Endothelial cell of umbilical vein (primary cell): Measurements from ENCODE around the gene SSH2. TPM values are rescaled to one million over a fixed set of nuclear protein-coding genes. Genes with fewer than 3 reads are reported as not detected.
"Not testable (repeated sequence)": the region's sequence is repeated elsewhere in the genome, so short reads cannot be mapped to it uniquely, and the experiment has no call there.

ENCODE experiments used
- BruUV-seq: library from RNA; stranded (reverse); fragments of 400-500 nt; replicated peaks from 2 replicates; lab custom pipeline; 2021; lab: Mats Ljungman, UMichigan
- CTCF ChIA-PET: fragments of 300-600, 350-600 bp; sonication (Branson Sonifier 250); formaldehyde crosslinking; loops from one replicate; lab custom pipeline; 2021; ENCODE audit warnings: antibody characterized with exemption, inconsistent platforms; lab: Charles Lee
- POLR2A ChIA-PET: fragments of 300-600, 350-600 bp; sonication (Branson Sonifier 250); formaldehyde crosslinking; loops from one replicate; lab custom pipeline; 2021; ENCODE audit warnings: antibody characterized with exemption, inconsistent platforms; lab: Charles Lee
- DNase-seq: peaks from one replicate; pipeline ENCODE4 v3.0.0-alpha.2; 2011; ENCODE audit warnings: low read depth, low spot score
- FAIRE-seq: peaks from 2 replicates; lab custom pipeline; 2011; peaks lifted over from hg19 to GRCh38; lab: Jason Lieb, UNC
- H2AFZ ChIP-seq: 2 replicates; pipeline ENCODE4 v1.6.0; 2012; ENCODE audit warnings: low read depth, low read length, control low read depth, inconsistent platforms
- H3K27ac ChIP-seq: 2 replicates; pipeline ENCODE4 v1.5.1; 2011; ENCODE audit warnings: low read depth, mild to moderate bottlenecking, control low read depth, low read length, moderate library complexity; ENCODE audit not compliant: insufficient read depth
- H3K27me3 ChIP-seq, 2 experiments: 2 replicates each; pipeline versions ENCODE4 v1.6.0 to v1.6.1; 2011; ENCODE audit warnings: low read length in 2 of 2, mixed read lengths in 1 of 2; ENCODE audit not compliant: control insufficient read depth in 2 of 2, insufficient read depth in 2 of 2
- H3K36me3 ChIP-seq, 2 experiments: 2 replicates in 1 of 2; 3 replicates in 1 of 2; pipeline ENCODE4 v1.5.1; 2011; ENCODE audit warnings: low read length in 2 of 2, mild to moderate bottlenecking in 1 of 2, moderate library complexity in 1 of 2; ENCODE audit not compliant: control insufficient read depth in 2 of 2, insufficient read depth in 2 of 2; ENCODE audit errors: extremely low read depth in 1 of 2
- H3K4me1 ChIP-seq: 3 replicates; pipeline ENCODE4 v1.5.1; 2011; ENCODE audit warnings: mild to moderate bottlenecking, low read length; ENCODE audit not compliant: control insufficient read depth, insufficient read depth; ENCODE audit errors: extremely low read depth
- H3K4me2 ChIP-seq: 2 replicates; pipeline ENCODE4 v1.6.1; 2011; ENCODE audit warnings: low read length, control low read depth, mixed read lengths; ENCODE audit not compliant: insufficient read depth
- H3K4me3 ChIP-seq, 3 experiments: fragments of 200-600 bp in 1 of 3; sonication (generic), shearing (Covaris generic) in 1 of 3; replicated peaks in 1 of 3; 2 replicates each; pipeline ENCODE4 v1.5.1; 2011 to 2016; ENCODE audit warnings: control low read depth in 3 of 3, low read length in 3 of 3, mild to moderate bottlenecking in 2 of 3, inconsistent platforms in 1 of 3, low read depth in 1 of 3, moderate library complexity in 1 of 3; ENCODE audit not compliant: insufficient read depth in 1 of 3
- H3K79me2 ChIP-seq: 2 replicates; pipeline ENCODE4 v1.6.0; 2012; ENCODE audit warnings: low read length, inconsistent platforms; ENCODE audit not compliant: control insufficient read depth, insufficient read depth
- H3K9ac ChIP-seq: replicated peaks from 2 replicates; pipeline ENCODE3; 2011; ENCODE audit warnings: low read length, control low read depth; ENCODE audit not compliant: insufficient read depth; ENCODE audit errors: extremely low read depth
- H3K9me1 ChIP-seq: replicated peaks from 3 replicates; pipeline ENCODE4 v1.6.0; 2011; ENCODE audit warnings: mild to moderate bottlenecking, low read length; ENCODE audit not compliant: control insufficient read depth, insufficient read depth; ENCODE audit errors: extremely low read depth
- H3K9me3 ChIP-seq: replicated peaks from 2 replicates; pipeline ENCODE4 v1.5.1; 2012; ENCODE audit warnings: low read length, inconsistent platforms; ENCODE audit not compliant: control insufficient read depth, insufficient read depth
- H4K20me1 ChIP-seq: replicated peaks from 2 replicates; pipeline ENCODE3; 2011; ENCODE audit warnings: mild to moderate bottlenecking, low read length; ENCODE audit not compliant: control insufficient read depth, insufficient read depth; ENCODE audit errors: extremely low read depth
- EZH2 ChIP-seq: IDR thresholded peaks from 2 replicates; pipeline ENCODE4 v1.6.1; 2012; ENCODE audit warnings: borderline replicate concordance, low read depth, mild to moderate bottlenecking, moderate library complexity, low read length, inconsistent platforms; ENCODE audit not compliant: severe bottlenecking
- GATA2 ChIP-seq: IDR thresholded peaks from 2 replicates; pipeline ENCODE4 v1.7.0; 2011; ENCODE audit warnings: low read depth, mild to moderate bottlenecking, moderate library complexity, mixed read lengths, low read length; ENCODE audit not compliant: insufficient read length, insufficient read depth
- JUN ChIP-seq: IDR thresholded peaks from 2 replicates; pipeline ENCODE4 v1.6.1; 2011; ENCODE audit warnings: borderline replicate concordance, low read depth; ENCODE audit not compliant: insufficient read length, insufficient read depth
- MAX ChIP-seq: IDR thresholded peaks from 2 replicates; pipeline ENCODE4 v1.6.1; 2011; ENCODE audit not compliant: insufficient read depth, insufficient read length
- dilution Hi-C: fragments of 300-500 bp; cut with MboI; formaldehyde crosslinking; loops from one replicate; pipeline ENCODE4 v1.15.0; 2019; ENCODE audit warnings: low sequenced_read_pairs; ENCODE audit not compliant: extremely low pct_ligation_motif_present
- intact Hi-C: fragments of 100-400 bp; cut with micrococcal nuclease; formaldehyde crosslinking; loops from one replicate; pipeline ENCODE4 v1.10.0; 2022
- polyA plus RNA-seq, 4 experiments: library from polyadenylated mRNA; depleted of rRNA in 3 of 4; stranded (reverse) in 3 of 4; unstranded in 1 of 4; fragments of >200 nt; gene quantifications; 2 replicates each; pipeline versions ENCODE4 v1.2.1 to v1.2.3, GENCODE V29; 2011 to 2012; ENCODE audit warnings: missing spikeins in 1 of 4
- total RNA-seq: library from RNA; stranded (reverse); gene quantifications from 2 replicates; pipeline ENCODE4 v1.2.3, GENCODE V29; 2021

SSH2 gene
- total and polyA plus RNA-seq, 2 donors (not counting 3 experiments of a cell fraction or from before 2014, with no cell fraction given) = 24.6 to 60.9 TPM

GRCh38 chr17:29653995-29654714, 275.9 kb downstream of the SSH2 start:
- POLR2A ChIA-PET = no interaction called here
- no peaks in the 10 kb centered on the region for H3K9me1 ChIP-seq
- no peak for TF ChIP-seq JUN
- no peak for TF ChIP-seq GATA2
- TF ChIP-seq EZH2 = no peak
- no peak overlapping the region for H3K27ac ChIP-seq
- DNase-seq (no peak), FAIRE-seq (no peak)
- no peak overlapping the region for H3K4me2 ChIP-seq
- no peaks in the 10 kb centered on the region for H3K4me1 ChIP-seq
- H2AFZ ChIP-seq = no peak overlapping the region
- H3K9me3 ChIP-seq = no peaks in the 10 kb centered on the region
- H3K79me2 ChIP-seq = no peaks in the 10 kb centered on the region
- no peaks in the 10 kb centered on the region for H3K27me3 ChIP-seq
- BruUV-seq = no TSS peak
- peaks cover 1 to 5% of the 10 kb centered on the region in 2 experiments for H3K36me3 ChIP-seq
- CTCF ChIA-PET = interaction anchor here (0.9 to 4.2 kb wide), 6 partner anchors 8 to 125 kb away, joined by 3 to 16 read pairs (median 9); no protein-coding TSS in a partner anchor
- no peak overlapping the region for H3K9ac ChIP-seq
- H4K20me1 ChIP-seq = no peaks in the 10 kb centered on the region
- dilution Hi-C loops (no loop called here), intact Hi-C loops (no loop called here)
- H3K4me3 ChIP-seq = no peak overlapping the region

- H3K27me3 ChIP-seq = no peaks in the 10 kb centered on the region
- no peak overlapping the region for H3K4me3 ChIP-seq
- dilution Hi-C loops (no loop called here), intact Hi-C loops (no loop called here)
- no peaks in the 10 kb centered on the region for H3K9me3 ChIP-seq
- CTCF ChIA-PET = interaction anchor here (1.6 to 4.2 kb wide), 3 partner anchors 14 to 126 kb away, joined by 5 to 16 read pairs (median 15); no protein-coding TSS in a partner anchor
- DNase-seq = no peak
- no peaks in the 10 kb centered on the region for H3K79me2 ChIP-seq
- POLR2A ChIA-PET = no interaction called here
- H3K9me1 ChIP-seq = no peaks in the 10 kb centered on the region
- no peak for TF ChIP-seq GATA2
- TF ChIP-seq MAX = no peak
- no peak for TF ChIP-seq EZH2
- H3K9ac ChIP-seq = no peak overlapping the region
- no peak overlapping the region for H3K4me2 ChIP-seq
- H3K27ac ChIP-seq = no peak overlapping the region
- no peak overlapping the region for H2AFZ ChIP-seq
- H3K36me3 ChIP-seq = peaks cover 1 to 8% of the 10 kb centered on the region in 2 experiments
- H3K4me1 ChIP-seq = no peaks in the 10 kb centered on the region
- FAIRE-seq = no peak
- H4K20me1 ChIP-seq = no peaks in the 10 kb centered on the region
- no TSS peak for BruUV-seq
These were observed 277.1 kb downstream of the SSH2 start for GRCh38 chr17:29652976-29653375.

- CTCF ChIA-PET = interaction anchor here (1.0 to 1.1 kb wide), 2 partner anchors 10 to 128 kb away, joined by 4 to 5 read pairs; no protein-coding TSS in a partner anchor
- H2AFZ ChIP-seq, H3K27ac ChIP-seq, H3K27me3 ChIP-seq, H3K9me3 ChIP-seq, H3K4me3 ChIP-seq, intact Hi-C loops, H3K9ac ChIP-seq, H3K4me1 ChIP-seq, H4K20me1 ChIP-seq, dilution Hi-C loops, BruUV-seq, FAIRE-seq, H3K4me2 ChIP-seq, DNase-seq, H3K36me3 ChIP-seq, H3K9me1 ChIP-seq, H3K79me2 ChIP-seq: not testable (repeated sequence)
- POLR2A ChIA-PET = interaction anchor here (0.6 kb wide), 1 partner anchor 26 kb away, joined by 4 read pairs; no protein-coding TSS in a partner anchor
These were observed 278.1 kb downstream of the SSH2 start for GRCh38 chr17:29651913-29652312.
